CD4-positive, alpha-beta T cell treated with Interleukin-21 for 1 hour (primary cell): Measurements from ENCODE around the gene MARCHF11.

ENCODE experiments used
- DNase-seq: peaks from one replicate; pipeline ENCODE4 v3.0.0-alpha.2; 2020

MARCHF11 gene

DNA sequence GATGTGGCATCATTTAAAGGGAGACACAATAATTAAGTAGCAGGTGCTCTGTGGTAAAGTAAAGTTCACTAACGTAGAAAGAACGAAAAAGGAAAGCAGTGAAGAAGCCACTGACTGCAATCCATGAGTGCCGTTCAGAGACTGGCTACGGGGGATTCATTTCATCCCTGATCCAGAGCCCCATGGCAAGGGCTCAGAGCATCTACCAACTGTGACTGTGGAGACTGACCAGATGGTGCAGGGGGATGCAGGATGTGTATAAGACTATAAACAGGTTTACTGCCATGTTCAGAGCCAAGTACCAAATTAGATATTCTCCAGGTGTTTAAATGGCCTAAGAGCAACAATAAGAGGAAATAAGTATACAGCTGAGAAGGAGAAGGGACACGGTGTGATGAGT lies 47.7 kb downstream of the MARCHF11 start:
- DNase-seq = no peak

DNA sequence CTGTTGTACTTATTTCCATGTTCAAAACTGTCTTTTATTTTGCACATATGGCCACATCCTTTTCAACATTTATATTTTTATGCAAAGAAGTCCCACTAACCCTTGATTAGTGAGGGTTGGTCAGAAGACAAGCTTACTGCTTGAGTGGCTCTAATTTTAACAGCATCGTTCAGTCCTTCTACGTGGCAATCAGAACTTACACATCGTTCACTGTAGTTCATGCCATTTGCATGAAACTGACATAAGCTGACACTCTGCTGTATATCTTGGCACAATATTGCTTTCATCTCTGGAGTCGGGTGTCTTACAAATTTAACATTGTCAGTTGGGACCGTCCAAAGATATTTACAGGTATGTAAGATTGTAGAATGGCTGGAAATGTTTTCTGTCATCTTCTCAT lies 50.6 kb downstream of the MARCHF11 start:
- no peak for DNase-seq

GRCh38 chr5:16127865-16128544 lies 51.6 kb downstream of the MARCHF11 start:
- DNase-seq = no peak

- DNase-seq = no peak
Observed at GRCh38 chr5:16120579-16120978, 59.0 kb downstream of the MARCHF11 start.

GRCh38 chr5:16119790-16120189 lies 59.8 kb downstream of the MARCHF11 start:
- no peak for DNase-seq

DNA sequence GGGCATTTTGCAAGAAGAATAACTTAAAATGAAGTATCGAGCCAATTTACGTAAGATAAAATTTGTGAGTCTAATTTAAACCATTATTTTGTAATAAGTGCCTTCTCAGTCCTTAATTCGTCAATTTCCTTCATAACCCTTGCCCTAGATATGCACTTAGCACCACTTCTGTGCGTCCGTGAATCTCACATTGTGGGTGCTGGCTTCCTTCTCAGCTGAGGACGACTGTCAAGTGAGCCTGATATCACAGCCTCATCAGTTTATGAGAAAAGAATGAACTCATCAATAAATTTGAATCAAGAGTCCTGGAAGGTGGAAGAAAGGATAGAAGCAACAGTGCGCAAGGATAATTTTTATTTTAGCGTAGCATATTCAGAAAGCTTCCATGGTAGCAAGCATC lies 64.5 kb downstream of the MARCHF11 start:
- no peak for DNase-seq

- no peak for DNase-seq
Observed at GRCh38 chr5:16108418-16108817, 71.2 kb downstream of the MARCHF11 start.

DNA sequence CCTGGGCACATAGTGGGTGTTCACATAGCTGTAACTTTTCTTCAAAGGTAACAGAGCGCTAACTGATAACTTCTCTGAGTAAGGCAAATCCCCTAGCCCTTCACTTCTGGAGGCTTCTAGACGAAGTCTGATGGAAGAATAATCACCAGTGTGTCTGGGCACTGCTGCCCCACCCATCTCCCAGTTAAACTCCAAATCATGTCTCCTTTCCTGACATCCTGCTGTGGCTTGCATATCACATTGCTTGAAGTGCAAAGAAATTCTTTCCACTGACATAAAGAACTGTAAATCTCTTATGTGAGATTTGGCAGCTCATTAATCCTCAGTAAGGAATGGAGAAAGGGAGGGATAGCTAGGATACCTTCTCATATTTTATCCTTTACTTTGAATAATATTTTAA lies 74.6 kb downstream of the MARCHF11 start:
- no peak for DNase-seq

GRCh38 chr5:16095612-16096011 lies 84.0 kb downstream of the MARCHF11 start:
- DNase-seq = no peak

- no peak for DNase-seq
Observed at GRCh38 chr5:16090270-16090669, 89.3 kb downstream of the MARCHF11 start.

GRCh38 chr5:16082982-16083381 lies 96.6 kb downstream of the MARCHF11 start:
- no peak for DNase-seq

- DNase-seq = no peak
Observed at GRCh38 chr5:16082053-16082452, 97.5 kb downstream of the MARCHF11 start.

DNA sequence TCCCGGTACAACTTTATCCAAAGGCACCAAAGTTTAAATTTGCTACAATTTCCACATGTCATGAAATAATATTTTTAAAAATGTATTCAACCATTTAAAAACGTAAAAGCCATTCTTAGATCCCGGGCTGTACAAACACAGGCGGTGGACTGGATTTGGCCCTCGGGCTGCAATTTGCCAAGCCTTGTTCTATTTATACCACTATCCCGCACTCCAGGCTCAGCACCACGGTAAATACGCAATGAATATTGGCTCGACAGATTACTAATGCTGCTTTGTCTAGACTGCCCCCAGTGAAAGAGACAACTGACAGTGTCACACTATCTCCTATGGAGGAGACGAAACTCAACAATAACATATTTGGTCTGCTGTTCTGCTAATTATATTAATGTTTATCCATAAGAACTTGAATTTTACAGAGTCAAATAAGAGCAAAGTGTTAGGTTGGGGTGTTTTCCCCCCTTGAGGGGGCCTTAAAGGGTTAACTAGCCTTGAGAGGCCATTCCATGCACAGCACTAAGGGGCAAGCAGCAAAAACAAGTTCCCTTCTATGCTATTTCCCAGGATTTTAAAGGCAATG lies 98.1 kb downstream of the MARCHF11 start:
- DNase-seq = no peak

DNA sequence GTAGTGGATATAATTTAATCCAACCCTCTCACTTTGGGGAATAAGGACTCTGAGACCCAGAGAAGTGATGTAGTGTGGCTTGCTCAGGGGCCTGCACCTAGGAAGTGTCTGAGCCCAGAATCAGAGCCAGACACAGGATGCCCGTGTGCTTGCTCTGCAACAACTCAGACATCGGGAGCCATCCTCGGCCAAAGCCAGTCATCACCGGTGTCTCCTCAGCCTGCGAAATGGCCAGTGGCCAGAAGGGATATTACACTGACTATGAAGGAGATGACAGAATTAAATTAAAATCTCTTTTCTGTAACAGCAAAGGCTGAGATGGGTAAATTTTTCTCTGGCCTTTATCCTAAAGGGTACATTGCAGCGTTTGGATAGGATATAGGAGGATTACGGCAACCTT lies 102.9 kb downstream of the MARCHF11 start:
- DNase-seq = no peak

DNA sequence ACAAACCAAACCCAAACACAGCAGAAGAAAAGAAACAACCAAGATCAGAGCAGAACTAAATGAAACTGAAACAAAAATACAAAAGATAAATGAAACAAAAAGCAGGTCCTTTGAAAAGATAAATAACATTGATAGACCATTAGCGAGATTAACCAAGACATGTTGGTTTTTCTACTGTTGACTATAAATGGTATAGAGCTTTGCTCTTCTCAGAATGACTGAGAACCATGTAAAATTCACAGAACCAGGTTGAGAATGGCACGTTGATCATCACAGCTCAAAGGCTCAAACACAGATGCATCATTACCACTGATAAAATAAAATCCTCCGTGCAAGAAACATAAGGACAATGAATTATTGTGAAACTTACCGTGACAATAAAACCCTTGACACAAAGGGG lies 105.2 kb downstream of the MARCHF11 start:
- no peak for DNase-seq

DNA sequence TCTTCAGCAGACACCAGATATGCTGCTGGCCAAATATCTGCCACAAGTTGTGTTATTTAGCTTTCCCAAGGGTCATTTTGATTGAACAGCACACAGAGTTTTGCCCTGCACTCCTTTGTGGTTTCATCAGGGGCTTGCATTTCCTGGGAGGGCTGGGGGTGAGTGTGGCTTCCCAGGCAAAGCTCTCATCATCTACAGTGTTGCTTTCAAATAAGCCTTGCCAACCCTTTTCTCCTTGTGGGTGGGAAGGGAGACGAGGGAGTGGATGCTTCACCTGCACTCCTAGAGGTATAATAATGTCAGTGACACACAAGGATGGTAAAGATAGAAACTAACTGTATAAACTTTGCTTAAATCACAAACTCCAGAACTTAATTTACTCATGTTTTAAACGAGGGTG lies 107.0 kb downstream of the MARCHF11 start:
- no peak for DNase-seq

DNA sequence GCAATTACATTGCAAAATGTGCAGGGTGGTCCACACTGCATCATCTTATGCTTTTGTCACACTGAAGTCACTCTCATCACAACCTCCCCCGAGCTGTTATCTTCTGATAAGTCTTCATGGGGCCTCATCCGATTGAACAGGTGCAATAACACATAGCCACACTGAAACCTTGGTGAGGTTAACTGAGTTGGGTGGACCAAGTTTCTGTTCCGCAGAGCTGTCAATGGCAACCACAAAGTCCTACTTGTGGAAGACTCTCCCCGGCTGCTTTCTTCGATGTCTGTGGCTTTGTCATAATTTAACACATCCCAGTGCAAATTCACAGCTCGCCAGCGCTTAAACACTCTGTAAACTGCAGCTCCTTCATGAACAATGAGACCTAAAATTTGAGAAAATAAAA lies 112.2 kb downstream of the MARCHF11 start:
- no peak for DNase-seq

DNA sequence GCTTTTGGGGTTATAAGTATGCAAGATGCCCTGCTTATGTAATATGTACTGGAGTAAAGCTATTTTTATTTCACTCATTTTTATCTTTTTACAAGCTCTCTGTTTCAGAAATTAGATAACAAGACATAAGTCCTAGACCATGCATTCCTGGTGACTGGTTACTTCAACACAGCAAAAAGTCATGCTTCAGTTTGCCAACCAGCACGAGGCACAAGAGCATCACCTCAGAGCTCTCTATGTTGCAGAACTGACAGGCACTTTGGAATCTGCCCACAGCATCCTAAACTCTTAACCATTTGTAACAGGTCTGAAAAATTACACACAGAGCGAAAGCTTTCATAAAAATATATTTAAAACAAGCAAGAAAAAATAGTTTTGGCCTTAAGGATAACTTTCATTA lies 112.8 kb downstream of the MARCHF11 start:
- DNase-seq = no peak

DNA sequence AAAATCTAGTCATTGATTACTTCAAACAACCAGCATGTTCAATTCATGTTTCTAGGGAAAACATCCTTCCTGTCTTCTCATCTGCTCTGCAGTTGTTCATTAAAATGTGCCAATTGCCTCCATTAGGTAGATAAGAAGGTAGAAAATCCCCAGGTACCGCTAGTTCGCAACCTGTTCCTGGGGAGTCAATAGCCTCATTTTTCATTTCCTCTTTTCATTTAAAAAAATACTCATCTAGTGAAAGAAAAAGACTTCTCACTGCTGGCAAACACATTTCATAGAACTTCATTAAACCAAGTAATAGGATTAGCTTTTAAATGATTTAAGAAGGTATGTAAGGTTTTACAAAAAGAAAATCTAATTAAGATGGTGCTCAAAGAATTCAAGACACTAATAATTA lies 113.3 kb downstream of the MARCHF11 start:
- no peak for DNase-seq

- no peak for DNase-seq
Observed at GRCh38 chr5:16065831-16066230, 113.8 kb downstream of the MARCHF11 start.

GRCh38 chr5:16064135-16064893 lies 115.3 kb downstream of the MARCHF11 start:
- no peak for DNase-seq

DNA sequence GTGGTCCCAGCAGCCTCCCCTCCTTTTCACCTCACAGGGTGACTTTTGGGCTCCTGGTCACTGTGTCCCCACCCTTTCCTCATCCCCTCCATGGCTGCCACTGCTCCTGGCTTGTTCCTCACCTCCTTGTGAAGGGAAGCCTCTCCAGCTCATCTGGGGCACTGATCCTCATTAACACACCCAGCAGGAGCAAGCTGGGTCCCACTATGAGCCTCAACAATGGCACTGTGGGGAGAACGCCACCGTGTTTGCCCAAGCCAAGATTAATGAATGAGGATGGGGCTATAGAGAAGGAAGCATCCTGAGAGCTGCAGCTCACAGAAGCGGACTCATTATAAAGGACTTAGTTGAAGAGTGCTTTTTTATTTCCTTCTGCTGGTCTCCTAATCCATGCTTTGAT lies 118.4 kb downstream of the MARCHF11 start:
- DNase-seq = no peak

GRCh38 chr5:16057277-16057676 lies 122.3 kb downstream of the MARCHF11 start:
- no peak for DNase-seq

DNA sequence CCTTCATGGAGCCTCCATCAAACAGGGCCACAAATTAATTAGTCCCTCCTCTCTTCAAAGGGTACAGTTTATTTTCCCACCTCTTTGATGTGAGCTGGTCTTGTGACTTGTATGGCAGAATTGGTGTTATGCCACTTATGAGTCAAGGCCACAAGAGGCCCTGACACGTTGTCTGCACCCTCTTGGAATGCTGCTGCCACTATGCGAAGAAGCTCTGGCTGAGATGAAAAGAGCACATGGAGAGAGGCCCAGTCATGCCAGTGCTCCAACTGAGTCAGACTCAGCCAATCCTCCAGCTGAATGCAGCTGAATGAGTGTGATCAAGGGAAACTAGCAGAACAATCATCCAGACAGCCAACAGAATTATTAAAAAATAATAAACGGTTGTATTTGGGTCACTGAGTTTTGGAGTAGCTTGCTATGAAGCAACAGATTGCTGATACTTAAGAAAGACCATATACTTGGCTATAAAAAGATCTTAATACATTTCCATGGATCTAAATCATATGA lies 128.3 kb downstream of the MARCHF11 start:
- DNase-seq = no peak
